Measurements from ENCODE around the gene UGT1A9.

The UGT1A9 gene

DNA sequence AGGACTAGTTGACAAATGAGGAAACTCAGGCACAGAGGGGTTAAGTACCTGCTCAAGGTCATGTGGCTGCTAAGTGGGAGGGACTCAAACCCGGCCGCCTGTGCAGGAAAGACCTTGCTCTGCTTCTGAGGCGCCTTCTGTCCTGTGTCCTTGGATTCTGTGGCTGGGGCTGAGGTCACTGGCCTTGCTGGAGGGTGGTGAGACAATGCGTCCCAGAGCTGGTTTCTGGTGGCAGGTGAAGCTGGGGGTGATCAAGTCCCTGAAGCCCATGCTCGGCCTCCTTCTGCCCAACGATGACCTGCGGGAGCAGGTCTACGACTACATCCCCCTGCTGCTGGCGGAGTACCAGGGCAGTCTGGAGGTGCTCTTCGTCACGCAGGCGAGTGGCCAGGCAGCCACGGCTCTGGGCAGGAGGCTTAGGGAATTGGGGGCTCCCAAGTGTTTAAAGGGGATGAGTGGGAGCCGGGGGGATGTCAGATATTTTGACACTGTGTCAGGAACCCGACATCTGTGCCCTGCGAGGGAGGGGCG, 122.5 kb downstream of the UGT1A9 start:
- H3K9me3 Mint-ChIP-seq = no peaks in the 10 kb centered on the region
- H3K4me1 Mint-ChIP-seq (ENCODE audit: low read depth) = no peaks in the 10 kb centered on the region
- H3K36me3 Mint-ChIP-seq (ENCODE audit: low read depth) = no peaks in the 10 kb centered on the region
- no peaks in the 10 kb centered on the region for H3K27me3 Mint-ChIP-seq (ENCODE audit: low read depth)
- H3K4me3 Mint-ChIP-seq = no peak overlapping the region
- no peak overlapping the region for H3K27ac Mint-ChIP-seq
- DNase-seq (ENCODE audit: low spot score) = no peak

- no peak for DNase-seq (ENCODE audit: low spot score)
- Mint-ChIP-seq H3K36me3 (ENCODE audit: low read depth) (no peaks in the 10 kb centered on the region), H3K27ac (no peak overlapping the region), H3K4me3 (no peak overlapping the region), H3K27me3 (ENCODE audit: low read depth) (no peaks in the 10 kb centered on the region), H3K4me1 (ENCODE audit: low read depth) (no peaks in the 10 kb centered on the region), H3K9me3 (no peaks in the 10 kb centered on the region)
Measured at GRCh38 chr2:233795735-233796171, 124.1 kb downstream of the UGT1A9 start.

GRCh38 chr2:233796254-233796653, 124.6 kb downstream of the UGT1A9 start:
- DNase-seq (ENCODE audit: low spot score) = no peak
- H3K9me3 Mint-ChIP-seq = no peaks in the 10 kb centered on the region
- H3K27ac Mint-ChIP-seq = no peak overlapping the region
- H3K27me3 Mint-ChIP-seq (ENCODE audit: low read depth) = no peaks in the 10 kb centered on the region
- H3K4me3 Mint-ChIP-seq = no peak overlapping the region
- H3K36me3 Mint-ChIP-seq (ENCODE audit: low read depth) = no peaks in the 10 kb centered on the region
- H3K4me1 Mint-ChIP-seq (ENCODE audit: low read depth) = no peaks in the 10 kb centered on the region

DNA sequence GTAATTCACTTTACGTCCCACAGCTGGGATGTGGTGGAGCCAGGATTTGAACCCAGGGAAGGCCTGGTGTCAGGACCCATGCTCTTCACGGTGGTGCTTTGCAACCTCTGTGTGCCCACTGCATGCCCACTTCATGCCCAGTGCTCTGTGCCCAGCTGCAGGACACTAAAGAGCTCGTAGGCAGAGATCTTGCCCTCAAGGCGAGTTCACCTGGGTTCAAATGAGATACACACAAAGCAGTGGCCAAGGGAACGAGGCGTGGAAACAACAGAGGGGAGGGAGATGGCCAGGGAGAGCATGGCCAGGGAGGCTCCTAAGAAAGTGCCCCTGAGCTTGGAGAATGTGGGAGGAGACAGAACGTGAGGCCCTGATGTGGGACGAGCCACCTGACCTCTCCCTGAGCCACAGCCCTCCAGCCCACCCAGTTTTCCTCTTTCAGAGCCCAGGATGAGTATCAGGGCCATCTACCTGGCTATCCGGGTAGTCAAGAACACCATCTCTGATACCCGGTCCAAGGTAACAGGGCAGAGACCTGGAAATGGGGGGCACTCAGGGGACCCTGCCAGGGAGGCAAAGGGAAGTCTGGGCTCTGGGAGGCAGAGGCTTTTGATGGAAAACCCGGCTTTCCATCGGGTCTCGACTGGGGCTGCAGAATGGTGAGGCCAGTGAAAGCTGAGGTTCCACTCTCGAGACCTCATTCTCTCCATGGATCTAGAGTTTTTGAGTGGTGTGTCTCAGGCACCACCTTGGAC, 126.8 kb downstream of the UGT1A9 start:
- DNase-seq (ENCODE audit: low spot score) = no peak
- Mint-ChIP-seq H3K36me3 (ENCODE audit: low read depth) (no peaks in the 10 kb centered on the region), H3K4me3 (no peak overlapping the region), H3K4me1 (ENCODE audit: low read depth) (no peaks in the 10 kb centered on the region), H3K9me3 (no peaks in the 10 kb centered on the region), H3K27ac (no peak overlapping the region), H3K27me3 (ENCODE audit: low read depth) (no peaks in the 10 kb centered on the region)

GRCh38 chr2:233799087-233799665, 127.5 kb downstream of the UGT1A9 start:
- no peak overlapping the region for H3K27ac Mint-ChIP-seq
- H3K27me3 Mint-ChIP-seq (ENCODE audit: low read depth) = peaks cover 1% of the 10 kb centered on the region
- no peaks in the 10 kb centered on the region for H3K36me3 Mint-ChIP-seq (ENCODE audit: low read depth)
- H3K4me1 Mint-ChIP-seq (ENCODE audit: low read depth) = no peaks in the 10 kb centered on the region
- no peaks in the 10 kb centered on the region for H3K9me3 Mint-ChIP-seq
- no peak for DNase-seq (ENCODE audit: low spot score)
- no peak overlapping the region for H3K4me3 Mint-ChIP-seq

DNA sequence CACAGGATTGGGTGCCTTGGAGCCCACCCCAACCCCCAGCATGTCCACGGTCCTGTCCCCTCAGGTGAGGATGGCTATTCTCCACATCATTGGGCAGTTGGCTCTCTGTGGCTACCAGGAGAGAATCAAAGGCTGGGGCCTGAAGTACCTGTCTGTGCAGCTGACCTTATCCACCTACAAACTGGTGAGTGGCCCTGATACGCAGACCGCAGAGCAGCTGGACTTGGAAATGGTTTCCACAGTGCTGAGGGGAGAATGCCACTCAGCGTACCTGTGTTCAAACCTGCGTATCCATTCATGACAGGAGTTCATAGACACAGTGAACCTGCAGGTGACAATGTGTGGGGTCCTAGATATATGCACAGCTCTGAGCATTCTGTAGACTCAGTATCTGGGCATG, 128.0 kb downstream of the UGT1A9 start:
- Mint-ChIP-seq H3K4me1 (ENCODE audit: low read depth) (no peaks in the 10 kb centered on the region), H3K36me3 (ENCODE audit: low read depth) (no peaks in the 10 kb centered on the region), H3K27me3 (ENCODE audit: low read depth) (peaks cover 4% of the 10 kb centered on the region), H3K9me3 (no peaks in the 10 kb centered on the region), H3K4me3 (no peak overlapping the region), H3K27ac (no peak overlapping the region)
- no peak for DNase-seq (ENCODE audit: low spot score)

- Mint-ChIP-seq H3K4me1 (ENCODE audit: low read depth) (no peaks in the 10 kb centered on the region), H3K4me3 (no peak overlapping the region), H3K9me3 (no peaks in the 10 kb centered on the region), H3K27ac (no peak overlapping the region), H3K36me3 (ENCODE audit: low read depth) (no peaks in the 10 kb centered on the region), H3K27me3 (ENCODE audit: low read depth) (peaks cover 4% of the 10 kb centered on the region)
- no peak for DNase-seq (ENCODE audit: low spot score)
Measured at GRCh38 chr2:233800208-233800607, 128.5 kb downstream of the UGT1A9 start.

- DNase-seq (ENCODE audit: low spot score) = no peak
- H3K9me3 Mint-ChIP-seq = no peaks in the 10 kb centered on the region
- H3K4me1 Mint-ChIP-seq (ENCODE audit: low read depth) = no peaks in the 10 kb centered on the region
- peaks cover 4% of the 10 kb centered on the region for H3K27me3 Mint-ChIP-seq (ENCODE audit: low read depth)
- no peaks in the 10 kb centered on the region for H3K36me3 Mint-ChIP-seq (ENCODE audit: low read depth)
- H3K4me3 Mint-ChIP-seq = no peak overlapping the region
- no peak overlapping the region for H3K27ac Mint-ChIP-seq
Measured at GRCh38 chr2:233801357-233802131, 129.8 kb downstream of the UGT1A9 start.

- no peaks in the 10 kb centered on the region for H3K9me3 Mint-ChIP-seq
- H3K27ac Mint-ChIP-seq = no peak overlapping the region
- H3K36me3 Mint-ChIP-seq (ENCODE audit: low read depth) = no peaks in the 10 kb centered on the region
- H3K27me3 Mint-ChIP-seq (ENCODE audit: low read depth) = peaks cover 4% of the 10 kb centered on the region
- no peak for DNase-seq (ENCODE audit: low spot score)
- H3K4me1 Mint-ChIP-seq (ENCODE audit: low read depth) = no peaks in the 10 kb centered on the region
- H3K4me3 Mint-ChIP-seq = no peak overlapping the region
Measured at GRCh38 chr2:233802132-233802815, 130.6 kb downstream of the UGT1A9 start.

DNA sequence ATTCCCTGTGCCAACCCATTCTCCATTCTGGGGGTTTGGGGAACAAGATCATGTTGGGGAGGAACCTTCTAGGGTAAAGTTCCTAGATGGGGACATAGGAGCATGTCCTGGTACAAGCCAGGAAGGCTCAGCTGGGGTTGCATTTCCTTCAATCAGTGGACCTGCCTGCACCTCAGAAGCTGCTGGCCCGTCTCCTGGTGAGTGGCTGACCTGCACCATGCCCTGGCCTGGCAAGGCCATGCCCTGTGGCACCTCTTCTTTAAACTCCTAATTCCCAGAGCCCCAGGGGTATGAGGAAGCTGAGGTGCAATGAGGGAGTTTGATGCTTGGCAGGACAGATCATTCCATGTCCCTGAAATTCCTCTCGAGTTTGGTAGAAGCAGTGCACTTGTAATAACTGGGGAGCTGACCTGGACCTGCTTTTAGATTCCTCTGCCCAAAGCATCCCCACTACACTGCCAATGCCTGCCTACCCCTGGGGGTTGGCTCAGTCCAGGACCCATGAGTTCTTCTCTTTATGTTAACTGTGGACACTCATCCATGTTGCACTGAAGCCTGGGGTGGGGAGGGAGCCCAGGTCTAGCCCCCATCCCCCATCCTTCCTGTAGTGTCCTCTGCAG, 131.7 kb downstream of the UGT1A9 start:
- Mint-ChIP-seq H3K27me3 (ENCODE audit: low read depth) (peaks cover 4% of the 10 kb centered on the region), H3K4me1 (ENCODE audit: low read depth) (no peaks in the 10 kb centered on the region), H3K36me3 (ENCODE audit: low read depth) (no peaks in the 10 kb centered on the region), H3K4me3 (no peak overlapping the region), H3K27ac (no peak overlapping the region), H3K9me3 (no peaks in the 10 kb centered on the region)
- DNase-seq (ENCODE audit: low spot score) = no peak

GRCh38 chr2:233803994-233804393, 132.3 kb downstream of the UGT1A9 start:
- no peaks in the 10 kb centered on the region for H3K9me3 Mint-ChIP-seq
- no peak overlapping the region for H3K4me3 Mint-ChIP-seq
- no peak for DNase-seq (ENCODE audit: low spot score)
- no peaks in the 10 kb centered on the region for H3K4me1 Mint-ChIP-seq (ENCODE audit: low read depth)
- H3K27ac Mint-ChIP-seq = no peak overlapping the region
- peaks cover 4% of the 10 kb centered on the region for H3K27me3 Mint-ChIP-seq (ENCODE audit: low read depth)
- no peaks in the 10 kb centered on the region for H3K36me3 Mint-ChIP-seq (ENCODE audit: low read depth)

GRCh38 chr2:233807215-233807865, 135.6 kb downstream of the UGT1A9 start:
- no peak for DNase-seq (ENCODE audit: low spot score)
- H3K4me1 Mint-ChIP-seq (ENCODE audit: low read depth) = no peaks in the 10 kb centered on the region
- no peaks in the 10 kb centered on the region for H3K36me3 Mint-ChIP-seq (ENCODE audit: low read depth)
- no peak overlapping the region for H3K27ac Mint-ChIP-seq
- H3K9me3 Mint-ChIP-seq = no peaks in the 10 kb centered on the region
- H3K4me3 Mint-ChIP-seq = no peak overlapping the region
- peaks cover 4% of the 10 kb centered on the region for H3K27me3 Mint-ChIP-seq (ENCODE audit: low read depth)
